CD8-positive, alpha-beta memory T cell (primary cell): Measurements from ENCODE around the gene IDI2. TPM values are rescaled to one million over a fixed set of nuclear protein-coding genes. Genes with fewer than 3 reads are reported as not detected.
"Not testable (repeated sequence)": the region's sequence is repeated elsewhere in the genome, so short reads cannot be mapped to it uniquely, and the experiment has no call there.

ENCODE experiments used
- CTCF ChIA-PET: fragments of 350-600 bp; sonication (Branson Sonifier 250); formaldehyde crosslinking; loops from one replicate; lab custom pipeline; 2021; ENCODE audit warnings: antibody characterized with exemption; lab: Charles Lee
- POLR2A ChIA-PET: fragments of 350-600 bp; sonication (Branson Sonifier 250); formaldehyde crosslinking; loops from one replicate; lab custom pipeline; 2021; ENCODE audit warnings: antibody characterized with exemption; lab: Charles Lee
- DNase-seq, 5 donors: peaks; one replicate each; pipeline versions ENCODE4 v3.0.0 to v3.0.0-alpha.2; 2020 to 2022; ENCODE audit warnings: mixed read lengths in 1 of 5
- H3K27ac ChIP-seq: one replicate; pipeline ENCODE4 v1.7.0; 2013; ENCODE audit warnings: low read depth, mild to moderate bottlenecking, low read length, moderate library complexity
- H3K27me3 ChIP-seq: 2 replicates; pipeline ENCODE4 v1.7.0; 2013; ENCODE audit warnings: low read length, mild to moderate bottlenecking; ENCODE audit not compliant: insufficient read depth, poor library complexity, severe bottlenecking
- H3K36me3 ChIP-seq: 2 replicates; pipeline ENCODE4 v1.7.0; 2013; ENCODE audit warnings: mild to moderate bottlenecking, low read length, moderate library complexity; ENCODE audit not compliant: insufficient read depth
- H3K4me1 ChIP-seq: 2 replicates; pipeline ENCODE4 v1.7.0; 2013; ENCODE audit warnings: mild to moderate bottlenecking, low read length, moderate library complexity; ENCODE audit not compliant: insufficient read depth
- H3K4me3 ChIP-seq: 2 replicates; pipeline ENCODE4 v1.7.0; 2013; ENCODE audit warnings: mild to moderate bottlenecking, low read length
- H3K9me3 ChIP-seq: 2 replicates; pipeline ENCODE4 v1.7.0; 2013; ENCODE audit warnings: mild to moderate bottlenecking, low read length
- H3K27ac Mint-ChIP-seq, 8 donors: one replicate each; pipeline ENCODE4 v1.8.0; 2020 to 2021; ENCODE audit warnings: mixed read lengths in 8 of 8, mild to moderate bottlenecking in 6 of 8, inconsistent platforms in 3 of 8, moderate library complexity in 3 of 8
- H3K27me3 Mint-ChIP-seq, 2 donors: one replicate each; pipeline ENCODE4 v1.8.0; 2020 to 2021; ENCODE audit warnings: mixed read lengths in 2 of 2, mild to moderate bottlenecking in 1 of 2, moderate library complexity in 1 of 2
- H3K36me3 Mint-ChIP-seq, 3 donors: one replicate each; pipeline ENCODE4 v1.8.0; 2020 to 2021; ENCODE audit warnings: mixed read lengths in 3 of 3, inconsistent platforms in 1 of 3, mild to moderate bottlenecking in 1 of 3
- H3K4me1 Mint-ChIP-seq, 3 donors: one replicate each; pipeline ENCODE4 v1.8.0; 2020 to 2021; ENCODE audit warnings: mixed read lengths in 3 of 3, inconsistent platforms in 1 of 3, mild to moderate bottlenecking in 1 of 3
- H3K4me3 Mint-ChIP-seq, 7 donors: one replicate each; pipeline ENCODE4 v1.8.0; 2020 to 2021; ENCODE audit warnings: mixed read lengths in 7 of 7, mild to moderate bottlenecking in 6 of 7, moderate library complexity in 4 of 7, inconsistent platforms in 2 of 7
- H3K9me3 Mint-ChIP-seq, 5 donors: one replicate each; pipeline ENCODE4 v1.8.0; 2020 to 2022; ENCODE audit warnings: mixed read lengths in 5 of 5, mild to moderate bottlenecking in 3 of 5, moderate library complexity in 2 of 5, inconsistent platforms in 1 of 5
- polyA plus RNA-seq: library from polyadenylated mRNA; unstranded; fragments of 300-500 nt; fragmentation: Illumina TruSeq; gene quantifications from one replicate; pipeline ENCODE4 v1.2.3, GENCODE V29; 2021
- total RNA-seq, 2 experiments: library from RNA; stranded (reverse); gene quantifications; one replicate each; pipeline ENCODE4 v1.2.3, GENCODE V29; 2021

The IDI2 gene
- total RNA-seq, result not detected
- polyA plus RNA-seq, result not detected

DNA sequence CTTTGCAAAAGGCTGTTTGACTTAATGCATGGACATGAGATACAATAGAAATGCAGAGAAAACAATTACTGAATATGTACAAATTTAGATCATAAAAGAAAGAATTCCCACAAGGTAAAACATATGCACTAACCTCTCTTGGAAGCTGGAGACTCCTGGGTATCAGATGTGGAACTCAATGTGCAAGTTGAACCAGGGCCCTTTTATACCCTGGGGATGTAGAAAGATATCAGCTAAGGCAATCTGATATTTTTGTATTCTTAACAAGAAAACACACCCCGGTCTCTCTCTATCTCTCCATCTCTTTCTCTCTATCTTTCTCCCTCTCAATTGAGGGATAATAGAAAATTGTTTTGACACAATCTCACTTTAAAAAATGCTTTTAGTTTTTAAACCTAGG lies at the start of gene IDI2:
Gene IDI2 (minus strand): TSS at position 177 of the 400 bp plus-strand sequence. CDS start 1,136 bp downstream, outside the sequence.
- ChIA-PET CTCF (no interaction called here), POLR2A (no interaction called here)
- Histone ChIP-seq H3K36me3 (no peaks in the 10 kb centered on the region), H3K4me3 (no peak within 1 kb of the TSS), H3K27ac (no peak within 1 kb of the TSS), H3K9me3 (no peaks in the 10 kb centered on the region), H3K27me3 (no peaks in the 10 kb centered on the region), H3K4me1 (no peaks in the 10 kb centered on the region)
- Mint-ChIP-seq H3K4me3 (no peak within 1 kb of the TSS), H3K36me3 (peaks cover 0 to under 1% (median 0%) of the 10 kb centered on the region in 3 donors), H3K9me3 (no peaks in the 10 kb centered on the region), H3K4me1 (no peaks in the 10 kb centered on the region), H3K27me3 (no peaks in the 10 kb centered on the region), H3K27ac (no peak within 1 kb of the TSS)
- DNase-seq, result no peak

DNA sequence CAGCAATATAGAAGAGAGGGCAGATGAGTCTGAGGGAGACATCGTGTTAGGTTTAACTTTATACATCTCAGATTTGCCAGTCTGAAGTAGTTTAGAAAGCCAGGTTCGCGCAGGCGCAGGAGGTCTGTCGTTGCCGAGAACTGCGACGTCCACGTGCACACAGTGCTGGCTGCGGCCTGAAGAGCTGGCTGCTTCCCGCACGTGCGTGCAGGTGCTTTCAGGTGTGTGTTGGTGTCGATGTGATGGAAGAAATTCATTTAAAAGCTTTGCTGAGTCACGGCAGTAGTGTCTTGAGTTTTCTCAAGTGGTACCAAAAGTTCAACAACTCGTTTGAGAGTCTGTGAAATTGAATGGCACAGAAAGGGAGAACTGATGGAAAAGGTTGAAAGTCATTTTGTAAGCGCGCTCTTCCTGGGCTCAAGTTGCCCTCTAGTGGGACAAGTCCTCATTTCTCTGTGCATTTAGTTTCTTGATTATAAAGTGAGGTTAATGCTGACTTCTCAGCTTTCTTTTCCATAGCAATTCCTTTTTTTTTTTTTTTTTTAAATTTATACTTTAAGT lies 49.2 kb upstream of the IDI2 start:
- ChIA-PET CTCF (interaction anchor here (1.2 to 1.4 kb wide), 2 partner anchors 10 to 26 kb away, joined by 3 read pairs; partner anchors contain the start of gene IDI1), POLR2A (no interaction called here)
- no peak overlapping the region for H3K4me3 ChIP-seq
- H3K27ac ChIP-seq, result no peak overlapping the region
- no peaks in the 10 kb centered on the region for H3K9me3 ChIP-seq
- Mint-ChIP-seq H3K9me3 (no peaks in the 10 kb centered on the region), H3K36me3 (peaks cover 0 to 59% (median 7%) of the 10 kb centered on the region in 3 donors), H3K27me3 (no peaks in the 10 kb centered on the region), H3K27ac (peak overlapping the region in 7 of 8 donors; percentile 10 to 69 (median 56)), H3K4me3 (peak overlapping the region in 1 of 7 donors; percentile 44), H3K4me1 (peaks cover 17 to 38% (median 29%) of the 10 kb centered on the region in 3 donors)
- peak in 1 of 5 donors; percentile 21 for DNase-seq
- peaks cover 13% of the 10 kb centered on the region for H3K36me3 ChIP-seq
- H3K4me1 ChIP-seq, result no peaks in the 10 kb centered on the region
- no peaks in the 10 kb centered on the region for H3K27me3 ChIP-seq

DNA sequence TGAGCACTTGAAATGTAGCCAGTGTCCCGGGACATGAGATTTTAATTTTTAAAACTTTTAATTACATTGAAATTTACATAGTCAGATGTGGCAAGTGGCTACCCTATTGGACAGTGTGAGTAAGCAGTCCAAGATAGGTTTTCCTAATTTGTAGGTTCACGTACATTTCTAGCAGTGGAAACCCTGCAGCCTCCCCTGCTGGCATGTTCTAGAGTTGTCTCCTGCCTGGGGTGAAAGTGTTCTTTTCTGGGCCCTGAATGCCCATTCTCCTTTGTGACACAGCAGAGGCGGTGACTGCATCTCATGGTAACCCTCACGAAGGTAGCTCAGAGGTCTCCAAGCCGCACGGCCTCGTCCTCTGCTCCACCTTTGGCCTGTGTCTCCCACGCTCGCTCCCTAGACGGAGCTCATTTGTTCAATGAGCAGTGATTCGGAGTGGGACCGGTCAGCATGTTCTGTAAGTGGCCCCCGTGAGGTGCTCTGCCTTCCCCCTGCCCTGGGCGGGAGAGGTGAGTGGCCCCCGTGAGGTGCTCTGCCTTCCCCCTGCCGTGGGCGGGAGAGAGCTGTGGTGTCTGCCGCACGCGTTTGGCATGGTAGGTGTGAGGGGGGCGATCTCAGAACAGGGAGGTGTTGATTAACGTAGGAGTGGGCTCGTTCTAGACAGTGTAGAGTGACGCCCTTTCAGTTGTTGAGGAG lies 48.5 kb upstream of the IDI2 start:
- no peak overlapping the region for H3K4me3 ChIP-seq
- H3K9me3 ChIP-seq, result no peaks in the 10 kb centered on the region
- peaks cover 8% of the 10 kb centered on the region for H3K36me3 ChIP-seq
- H3K27me3 ChIP-seq, result no peaks in the 10 kb centered on the region
- peaks cover 5% of the 10 kb centered on the region for H3K4me1 ChIP-seq
- Mint-ChIP-seq H3K4me3 (peak overlapping the region in 1 of 7 donors; percentile 44), H3K9me3 (no peaks in the 10 kb centered on the region), H3K27me3 (no peaks in the 10 kb centered on the region), H3K36me3 (peaks cover 0 to 54% (median 5%) of the 10 kb centered on the region in 3 donors), H3K27ac (peak overlapping the region in 5 of 8 donors; percentile 56 to 86 (median 68)), H3K4me1 (peaks cover 23 to 45% (median 36%) of the 10 kb centered on the region in 3 donors)
- DNase-seq, result peak in 1 of 5 donors; percentile 11
- no peak overlapping the region for H3K27ac ChIP-seq
- ChIA-PET CTCF (interaction anchor here (1.2 to 1.4 kb wide), 3 partner anchors 10 to 143 kb away, joined by 3 read pairs; partner anchors contain the start of genes IDI1 and LARP4B), POLR2A (no interaction called here)

DNA sequence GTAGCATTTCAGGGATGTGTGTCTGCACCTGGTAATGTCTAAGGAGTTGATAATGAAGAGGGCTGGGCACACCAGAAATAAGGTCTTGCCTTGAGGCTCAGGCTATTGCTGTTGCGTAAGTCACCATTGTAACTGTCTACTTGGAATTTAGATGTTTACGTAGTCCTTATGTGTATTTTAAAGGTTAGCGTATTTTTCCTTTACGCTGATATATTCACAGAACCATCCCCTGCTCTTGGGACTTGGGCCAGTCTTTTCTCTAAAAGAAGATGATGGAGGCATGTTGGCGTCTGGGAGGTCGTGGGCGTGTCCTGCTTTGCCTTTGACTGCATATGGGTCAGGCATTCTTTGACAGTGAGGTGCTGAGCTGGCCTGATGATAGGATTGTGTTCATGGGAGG lies 45.3 kb upstream of the IDI2 start:
- H3K9me3 Mint-ChIP-seq, result no peaks in the 10 kb centered on the region
- CTCF ChIA-PET, result no interaction called here

DNA sequence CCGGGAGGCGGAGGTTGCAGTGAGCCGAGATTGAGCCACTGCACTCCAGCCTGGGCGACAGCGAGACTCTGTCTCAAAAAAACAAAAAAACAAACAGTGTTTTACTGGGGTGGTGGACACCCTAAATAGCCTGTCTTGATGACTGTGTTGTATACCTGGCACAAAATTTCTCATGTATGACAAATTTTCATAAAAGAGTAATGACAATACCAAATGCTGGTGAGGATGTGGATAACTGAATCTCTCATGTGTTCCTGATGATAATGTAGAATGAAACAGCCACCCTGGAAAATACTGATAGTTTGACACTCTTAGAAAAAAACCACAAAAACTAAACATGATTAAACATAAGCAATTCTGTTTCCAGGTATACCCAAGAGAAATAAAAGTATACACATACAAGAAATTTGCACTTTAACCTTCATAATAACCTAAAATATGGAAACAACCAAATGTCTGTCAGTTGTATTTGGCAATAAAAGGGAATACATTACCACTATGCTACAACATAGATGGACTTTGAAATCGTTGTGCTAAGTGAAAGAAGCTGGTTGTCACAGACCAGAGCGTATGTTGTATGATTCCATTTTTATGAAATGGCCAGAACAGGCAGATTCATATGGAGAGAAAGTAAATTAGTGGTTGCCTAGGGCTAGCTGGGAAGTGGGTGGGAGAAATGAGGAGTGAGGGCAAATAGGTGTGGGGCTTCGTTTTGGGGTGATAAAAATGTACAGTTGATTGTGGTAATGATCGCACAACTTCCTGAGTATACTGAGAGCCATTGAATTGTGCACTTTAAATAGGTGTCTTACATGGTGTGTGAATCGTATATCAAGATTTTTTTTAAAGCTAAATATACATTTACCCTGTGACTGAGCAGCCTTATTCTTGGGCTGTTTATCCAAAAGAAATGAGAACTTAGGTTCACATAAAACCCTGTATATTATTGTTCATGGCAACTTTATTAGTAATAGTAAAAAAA lies 43.0 kb upstream of the IDI2 start:
- H3K4me3 Mint-ChIP-seq, result peak overlapping the region in 4 of 7 donors; percentile 40 to 52 (median 42)
- CTCF ChIA-PET, result no interaction called here
- peaks cover 56 to 78% (median 72%) of the 10 kb centered on the region in 3 donors for H3K4me1 Mint-ChIP-seq
- no peak for DNase-seq
- peaks cover 25% of the 10 kb centered on the region for H3K4me1 ChIP-seq
- no peak overlapping the region for H3K4me3 ChIP-seq
- no peaks in the 10 kb centered on the region for H3K27me3 Mint-ChIP-seq
- no peaks in the 10 kb centered on the region for H3K9me3 ChIP-seq
- no peak overlapping the region for H3K27ac ChIP-seq
- H3K27ac Mint-ChIP-seq, result peak overlapping the region in 7 of 8 donors; percentile 52 to 97 (median 61)
- H3K9me3 Mint-ChIP-seq, result no peaks in the 10 kb centered on the region
- H3K36me3 ChIP-seq, result peaks cover 2% of the 10 kb centered on the region
- no peaks in the 10 kb centered on the region for H3K27me3 ChIP-seq
- POLR2A ChIA-PET, result interaction anchor here (0.7 kb wide), 1 partner anchor 18 kb away, joined by 3 read pairs; no protein-coding TSS in a partner anchor
- H3K36me3 Mint-ChIP-seq, result peaks cover 0 to 25% (median 4%) of the 10 kb centered on the region in 3 donors

More for the DNA sequence above, 45.3 kb upstream of the IDI2 start:
- Mint-ChIP-seq H3K27me3 (no peaks in the 10 kb centered on the region), H3K27ac (peak overlapping the region in 1 of 8 donors; percentile 43), H3K4me1 (peaks cover 48 to 73% (median 64%) of the 10 kb centered on the region in 3 donors), H3K36me3 (peaks cover 0 to 33% (median 5%) of the 10 kb centered on the region in 3 donors), H3K4me3 (no peak overlapping the region)
- Histone ChIP-seq H3K4me3 (no peak overlapping the region), H3K4me1 (peaks cover 5% of the 10 kb centered on the region), H3K27me3 (no peaks in the 10 kb centered on the region), H3K9me3 (no peaks in the 10 kb centered on the region), H3K36me3 (peaks cover 8% of the 10 kb centered on the region), H3K27ac (no peak overlapping the region)
- POLR2A ChIA-PET, result no interaction called here
- DNase-seq, result no peak

DNA sequence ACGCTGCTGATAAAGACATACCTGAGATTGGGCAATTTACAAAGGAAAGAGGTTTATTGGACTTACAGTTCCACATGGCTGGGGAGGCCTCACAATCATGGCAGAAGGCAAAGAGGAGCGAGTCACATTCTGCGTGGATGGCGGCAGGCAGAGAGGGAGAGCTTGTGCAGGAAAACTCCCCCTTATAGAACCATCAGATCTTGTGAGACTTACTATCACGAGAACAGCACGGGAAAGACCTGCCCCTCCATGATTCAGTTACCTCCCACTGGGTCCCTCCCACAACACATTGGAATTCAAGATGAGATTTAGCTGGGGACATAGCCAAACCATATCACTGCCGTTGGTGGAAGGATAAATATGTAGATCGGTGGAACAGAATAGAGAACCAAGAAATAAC lies 41.1 kb upstream of the IDI2 start:
- CTCF ChIA-PET, H3K4me3 ChIP-seq, H3K27me3 Mint-ChIP-seq, H3K36me3 ChIP-seq, POLR2A ChIA-PET, H3K27me3 ChIP-seq, H3K27ac ChIP-seq, H3K9me3 ChIP-seq, H3K9me3 Mint-ChIP-seq, H3K4me3 Mint-ChIP-seq, DNase-seq: not testable (repeated sequence)
- peaks cover 44% of the 10 kb centered on the region for H3K4me1 ChIP-seq
- H3K36me3 Mint-ChIP-seq, result peaks cover 0 to 11% (median 4%) of the 10 kb centered on the region in 3 donors
- peaks cover 74 to 88% (median 84%) of the 10 kb centered on the region in 3 donors for H3K4me1 Mint-ChIP-seq
- peak overlapping the region in 7 of 8 donors; percentile 52 to 92 (median 81) for H3K27ac Mint-ChIP-seq

DNA sequence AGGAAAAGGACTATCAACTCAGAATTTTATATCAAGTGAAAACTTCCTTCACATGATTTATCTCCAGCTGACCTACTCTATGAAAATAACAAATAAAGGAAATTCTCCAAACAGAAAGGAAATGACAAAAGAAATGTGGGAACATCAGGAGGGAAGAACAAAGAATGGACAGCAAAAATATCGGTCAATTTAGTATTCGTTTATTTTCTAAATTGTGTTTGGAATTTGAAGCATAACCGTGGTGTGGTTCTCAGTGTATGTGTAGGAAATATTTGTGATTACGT lies 39.2 kb upstream of the IDI2 start:
- H3K4me1 Mint-ChIP-seq, result peaks cover 86 to 94% (median 94%) of the 10 kb centered on the region in 3 donors
- H3K4me3 Mint-ChIP-seq, result peak overlapping the region in 2 of 7 donors; percentile 12 to 13
- ChIA-PET POLR2A (no interaction called here), CTCF (interaction anchor here (1.3 kb wide), 1 partner anchor 10 kb away, joined by 3 read pairs; no protein-coding TSS in a partner anchor)
- peaks cover 0 to 7% (median 4%) of the 10 kb centered on the region in 3 donors for H3K36me3 Mint-ChIP-seq
- H3K27ac Mint-ChIP-seq, result peak overlapping the region; percentile 58 to 98 (median 90)
- Histone ChIP-seq H3K4me3 (no peak overlapping the region), H3K9me3 (no peaks in the 10 kb centered on the region), H3K4me1 (peaks cover 62% of the 10 kb centered on the region), H3K27me3 (no peaks in the 10 kb centered on the region), H3K27ac (no peak overlapping the region), H3K36me3 (no peaks in the 10 kb centered on the region)
- no peaks in the 10 kb centered on the region for H3K9me3 Mint-ChIP-seq
- no peaks in the 10 kb centered on the region for H3K27me3 Mint-ChIP-seq
- DNase-seq, result no peak
